ENCODE results near the gene ELMO1.

DNA sequence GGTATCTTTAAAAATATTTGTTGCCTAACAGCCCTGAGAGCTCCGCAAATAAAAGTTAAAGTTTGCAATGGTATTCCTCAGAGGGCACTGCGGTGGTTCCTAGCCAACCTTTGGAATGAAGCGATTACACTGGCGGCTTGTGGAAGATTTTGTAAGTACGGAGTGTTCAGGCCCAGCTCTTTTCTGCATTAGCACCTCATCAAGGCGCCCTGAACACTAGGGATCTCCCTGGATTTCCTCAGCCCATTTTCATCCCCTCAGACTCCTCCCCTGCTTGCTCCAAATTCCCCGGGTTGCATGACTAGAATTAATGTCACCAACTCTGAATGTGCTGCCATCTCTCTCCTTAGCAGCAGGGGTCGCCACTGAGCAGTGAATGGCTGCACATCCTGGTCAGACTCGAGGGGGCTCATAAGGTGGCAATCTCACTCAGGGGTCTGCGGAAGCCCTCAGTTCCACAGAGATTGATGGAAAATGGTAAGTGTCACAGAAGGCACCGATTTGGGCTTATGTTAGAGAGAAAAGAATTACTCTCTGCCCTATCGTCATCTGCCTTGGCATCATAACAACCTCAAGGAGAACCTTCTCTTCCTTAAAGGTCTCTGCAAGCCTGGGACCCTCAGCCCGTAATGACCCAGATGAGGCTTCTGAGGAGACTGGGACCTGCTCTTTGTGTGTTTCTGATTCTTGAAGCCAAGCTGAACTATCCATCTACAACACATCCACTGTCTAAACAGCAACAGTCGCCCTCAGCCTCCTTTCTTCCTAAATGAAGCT is 461.5 kb downstream of the ELMO1 start:
- TF ChIP-seq, protein P1, sequence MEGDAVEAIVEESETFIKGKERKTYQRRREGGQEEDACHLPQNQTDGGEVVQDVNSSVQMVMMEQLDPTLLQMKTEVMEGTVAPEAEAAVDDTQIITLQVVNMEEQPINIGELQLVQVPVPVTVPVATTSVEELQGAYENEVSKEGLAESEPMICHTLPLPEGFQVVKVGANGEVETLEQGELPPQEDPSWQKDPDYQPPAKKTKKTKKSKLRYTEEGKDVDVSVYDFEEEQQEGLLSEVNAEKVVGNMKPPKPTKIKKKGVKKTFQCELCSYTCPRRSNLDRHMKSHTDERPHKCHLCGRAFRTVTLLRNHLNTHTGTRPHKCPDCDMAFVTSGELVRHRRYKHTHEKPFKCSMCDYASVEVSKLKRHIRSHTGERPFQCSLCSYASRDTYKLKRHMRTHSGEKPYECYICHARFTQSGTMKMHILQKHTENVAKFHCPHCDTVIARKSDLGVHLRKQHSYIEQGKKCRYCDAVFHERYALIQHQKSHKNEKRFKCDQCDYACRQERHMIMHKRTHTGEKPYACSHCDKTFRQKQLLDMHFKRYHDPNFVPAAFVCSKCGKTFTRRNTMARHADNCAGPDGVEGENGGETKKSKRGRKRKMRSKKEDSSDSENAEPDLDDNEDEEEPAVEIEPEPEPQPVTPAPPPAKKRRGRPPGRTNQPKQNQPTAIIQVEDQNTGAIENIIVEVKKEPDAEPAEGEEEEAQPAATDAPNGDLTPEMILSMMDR (IDR thresholded peaks at IDR 0.05; ENCODE audit: poor library complexity), result peak; percentile 67
- TF ChIP-seq EZH2 (IDR thresholded peaks at IDR 0.05; ENCODE audit: borderline replicate concordance) (no peak), EZH2phosphoT487 (IDR thresholded peaks at IDR 0.05; ENCODE audit: low read depth, severe bottlenecking, unreplicated experiment) (no peak)

Data from hepatocyte (in vitro differentiated cells).